ENCODE measurements around the gene NAXE. TPM values are rescaled to one million over a fixed set of nuclear protein-coding genes. Genes with fewer than 3 reads are reported as not detected.
A peak's percentile ranks its signal among the peaks of the same experiment; 100 is the strongest.

Gene NAXE
- total RNA-seq, 1 donor, result 63.7 TPM

DNA sequence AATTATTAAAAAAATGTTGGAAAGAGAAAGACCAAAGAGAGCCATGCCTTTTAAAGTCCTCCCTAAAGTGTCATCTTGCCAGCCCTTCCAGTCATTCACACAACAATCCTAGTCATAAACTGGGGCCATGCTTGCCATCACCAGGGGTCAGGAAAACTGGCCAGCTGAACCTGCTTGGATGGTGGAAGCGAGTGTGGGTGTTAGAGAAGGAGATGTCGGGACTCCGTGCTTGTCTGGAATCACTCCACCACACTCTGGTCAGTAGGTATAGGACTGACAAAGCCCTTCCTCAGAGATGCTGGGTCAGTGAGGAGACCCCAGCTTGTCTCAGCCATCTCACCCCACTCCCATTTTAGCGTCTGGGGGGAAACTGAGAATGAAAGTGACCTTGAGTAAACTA lies 24.4 kb downstream of the NAXE start:
- TF ChIP-seq, protein P1, sequence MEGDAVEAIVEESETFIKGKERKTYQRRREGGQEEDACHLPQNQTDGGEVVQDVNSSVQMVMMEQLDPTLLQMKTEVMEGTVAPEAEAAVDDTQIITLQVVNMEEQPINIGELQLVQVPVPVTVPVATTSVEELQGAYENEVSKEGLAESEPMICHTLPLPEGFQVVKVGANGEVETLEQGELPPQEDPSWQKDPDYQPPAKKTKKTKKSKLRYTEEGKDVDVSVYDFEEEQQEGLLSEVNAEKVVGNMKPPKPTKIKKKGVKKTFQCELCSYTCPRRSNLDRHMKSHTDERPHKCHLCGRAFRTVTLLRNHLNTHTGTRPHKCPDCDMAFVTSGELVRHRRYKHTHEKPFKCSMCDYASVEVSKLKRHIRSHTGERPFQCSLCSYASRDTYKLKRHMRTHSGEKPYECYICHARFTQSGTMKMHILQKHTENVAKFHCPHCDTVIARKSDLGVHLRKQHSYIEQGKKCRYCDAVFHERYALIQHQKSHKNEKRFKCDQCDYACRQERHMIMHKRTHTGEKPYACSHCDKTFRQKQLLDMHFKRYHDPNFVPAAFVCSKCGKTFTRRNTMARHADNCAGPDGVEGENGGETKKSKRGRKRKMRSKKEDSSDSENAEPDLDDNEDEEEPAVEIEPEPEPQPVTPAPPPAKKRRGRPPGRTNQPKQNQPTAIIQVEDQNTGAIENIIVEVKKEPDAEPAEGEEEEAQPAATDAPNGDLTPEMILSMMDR (IDR thresholded peaks at IDR 0.05; ENCODE audit: extremely low read depth, low read depth, low read length), result no peak
- Histone ChIP-seq H3K27me3 (ENCODE audit: insufficient read depth, low read length) (peaks cover 46% of the 10 kb centered on the region), H3K79me2 (ENCODE audit: insufficient read depth, low read length) (no peaks in the 10 kb centered on the region), H2AFZ (ENCODE audit: low read length) (no peak overlapping the region), H3K4me2 (ENCODE audit: insufficient read depth, low read length) (peak overlapping the region; percentile 26), H3K36me3 (ENCODE audit: insufficient read depth, low read length) (no peaks in the 10 kb centered on the region), H3K4me3 (ENCODE audit: insufficient read depth, low read length) (peak overlapping the region; percentile 6), H3K9me3 (ENCODE audit: low read depth, low read length) (no peaks in the 10 kb centered on the region), H4K20me1 (ENCODE audit: insufficient read depth, low read length) (no peaks in the 10 kb centered on the region), H3K4me1 (ENCODE audit: insufficient read depth, low read length) (peaks cover 8% of the 10 kb centered on the region), H3K27ac (ENCODE audit: low read depth, low read length) (no peak overlapping the region)
- no peak for DNase-seq (ENCODE audit: insufficient read length, low spot score, missing footprints)

DNA sequence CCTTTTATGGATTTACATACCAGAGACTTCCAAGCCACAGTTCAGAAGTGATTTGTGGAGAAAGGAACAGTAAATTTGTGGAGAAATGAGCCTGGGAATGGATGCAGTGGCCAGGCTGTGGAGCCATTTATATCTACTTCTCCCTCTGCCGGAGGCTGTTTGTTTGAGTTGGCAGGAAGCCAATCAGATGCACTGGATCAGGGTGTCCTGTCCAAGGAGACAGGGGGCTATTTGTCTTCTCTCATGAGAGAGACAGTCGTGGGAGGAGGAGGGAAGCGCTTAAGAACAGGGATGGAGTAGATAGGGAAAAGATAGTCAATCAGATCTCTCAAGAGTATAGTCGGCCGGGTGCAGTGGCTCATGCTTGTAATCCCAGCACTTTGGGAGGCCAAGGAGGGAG lies 24.9 kb downstream of the NAXE start:
- H4K20me1 ChIP-seq (ENCODE audit: insufficient read depth, low read length), result no peaks in the 10 kb centered on the region
- H3K4me1 ChIP-seq (ENCODE audit: insufficient read depth, low read length), result peaks cover 8% of the 10 kb centered on the region
- no peaks in the 10 kb centered on the region for H3K79me2 ChIP-seq (ENCODE audit: insufficient read depth, low read length)
- no peak overlapping the region for H3K27ac ChIP-seq (ENCODE audit: low read depth, low read length)
- H3K27me3 ChIP-seq (ENCODE audit: insufficient read depth, low read length), result peaks cover 45% of the 10 kb centered on the region
- peak overlapping the region; percentile 6 for H3K4me3 ChIP-seq (ENCODE audit: insufficient read depth, low read length)
- no peak for DNase-seq (ENCODE audit: insufficient read length, low spot score, missing footprints)
- H3K9me3 ChIP-seq (ENCODE audit: low read depth, low read length), result no peaks in the 10 kb centered on the region
- H3K36me3 ChIP-seq (ENCODE audit: insufficient read depth, low read length), result no peaks in the 10 kb centered on the region
- H2AFZ ChIP-seq (ENCODE audit: low read length), result no peak overlapping the region
- TF ChIP-seq, protein P1 (IDR thresholded peaks at IDR 0.05; ENCODE audit: extremely low read depth, low read depth, low read length), result no peak
- H3K4me2 ChIP-seq (ENCODE audit: insufficient read depth, low read length), result peak overlapping the region; percentile 26

DNA sequence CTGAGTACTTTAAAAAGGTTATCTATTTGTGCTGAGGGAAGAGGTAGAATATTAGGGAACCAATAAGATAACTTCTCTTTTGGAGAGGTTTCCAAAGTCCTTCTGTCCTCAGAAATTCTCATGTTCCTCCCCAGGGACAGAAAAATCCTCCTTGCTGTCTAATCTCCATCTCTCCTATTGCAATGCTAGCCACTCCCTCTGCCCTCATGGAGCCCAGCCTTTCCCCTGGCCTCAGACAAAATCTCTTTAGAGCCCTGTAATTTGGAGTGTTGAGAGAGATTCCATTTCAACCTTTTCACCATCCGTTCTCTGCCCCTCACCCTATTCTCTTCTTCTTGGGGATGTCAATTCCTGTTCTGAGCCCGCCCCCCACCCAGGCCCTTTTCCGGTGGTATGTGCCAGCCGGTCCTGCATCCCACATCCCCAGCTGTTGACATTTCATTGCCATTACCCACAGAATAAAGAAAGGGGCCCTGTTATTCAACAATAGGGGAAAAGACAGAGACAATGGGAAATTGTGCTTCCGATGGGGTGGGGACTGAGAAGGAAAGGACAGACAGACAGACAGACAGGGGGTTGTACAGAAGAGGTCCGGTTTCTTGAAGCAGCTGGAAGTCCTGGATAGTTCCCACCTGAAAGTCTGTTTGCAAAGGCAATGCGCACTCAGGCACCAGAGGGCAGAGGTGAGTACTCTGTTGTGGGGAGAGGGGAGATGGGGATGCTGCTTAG lies 27.4 kb downstream of the NAXE start, which contains the start of gene HAPLN2:
Gene HAPLN2 (plus strand): TSS at position 563 of the 729 bp plus-strand sequence. CDS start 4,076 bp downstream, outside the sequence.
- no peak within 1 kb of the TSS for H3K4me3 ChIP-seq (ENCODE audit: insufficient read depth, low read length)
- no peaks in the 10 kb centered on the region for H4K20me1 ChIP-seq (ENCODE audit: insufficient read depth, low read length)
- H3K9me3 ChIP-seq (ENCODE audit: low read depth, low read length), result no peaks in the 10 kb centered on the region
- H3K36me3 ChIP-seq (ENCODE audit: insufficient read depth, low read length), result no peaks in the 10 kb centered on the region
- H3K79me2 ChIP-seq (ENCODE audit: insufficient read depth, low read length), result no peaks in the 10 kb centered on the region
- DNase-seq (ENCODE audit: insufficient read length, low spot score, missing footprints), result no peak
- TF ChIP-seq, protein P1 (IDR thresholded peaks at IDR 0.05; ENCODE audit: extremely low read depth, low read depth, low read length), result peak; percentile 25
- no peak within 1 kb of the TSS for H2AFZ ChIP-seq (ENCODE audit: low read length)
- H3K4me1 ChIP-seq (ENCODE audit: insufficient read depth, low read length), result peaks cover 8% of the 10 kb centered on the region
- no peak within 1 kb of the TSS for H3K4me2 ChIP-seq (ENCODE audit: insufficient read depth, low read length)
- peaks cover 49% of the 10 kb centered on the region for H3K27me3 ChIP-seq (ENCODE audit: insufficient read depth, low read length)
- no peak within 1 kb of the TSS for H3K27ac ChIP-seq (ENCODE audit: low read depth, low read length)

DNA sequence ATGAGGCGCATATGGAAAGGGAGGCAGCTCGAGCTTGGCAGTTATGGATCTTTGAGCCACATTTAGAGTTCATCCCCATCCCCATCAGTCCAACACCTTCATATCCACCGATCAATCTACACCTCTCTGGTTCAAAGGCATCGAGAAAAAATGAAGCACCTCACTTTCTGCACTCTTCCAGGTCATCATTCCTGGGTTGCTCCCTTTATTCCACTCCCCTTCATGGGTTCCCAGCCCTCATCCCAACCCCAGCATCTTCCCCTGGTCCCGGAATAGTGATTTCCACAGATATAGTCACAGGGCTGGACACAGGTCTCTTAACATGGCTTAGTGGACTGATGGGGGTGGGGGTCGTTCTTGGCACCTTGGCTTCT lies 28.0 kb downstream of the NAXE start:
- Histone ChIP-seq H3K36me3 (ENCODE audit: insufficient read depth, low read length) (no peaks in the 10 kb centered on the region), H2AFZ (ENCODE audit: low read length) (no peak overlapping the region), H3K27me3 (ENCODE audit: insufficient read depth, low read length) (peaks cover 52% of the 10 kb centered on the region), H3K4me2 (ENCODE audit: insufficient read depth, low read length) (no peak overlapping the region), H3K9me3 (ENCODE audit: low read depth, low read length) (no peaks in the 10 kb centered on the region), H3K79me2 (ENCODE audit: insufficient read depth, low read length) (no peaks in the 10 kb centered on the region), H4K20me1 (ENCODE audit: insufficient read depth, low read length) (no peaks in the 10 kb centered on the region), H3K27ac (ENCODE audit: low read depth, low read length) (no peak overlapping the region), H3K4me3 (ENCODE audit: insufficient read depth, low read length) (no peak overlapping the region), H3K4me1 (ENCODE audit: insufficient read depth, low read length) (peaks cover 8% of the 10 kb centered on the region)
- DNase-seq (ENCODE audit: insufficient read length, low spot score, missing footprints), result no peak
- TF ChIP-seq, protein P1 (IDR thresholded peaks at IDR 0.05; ENCODE audit: extremely low read depth, low read depth, low read length), result no peak

Measured in osteoblast (primary cell).